ENCODE data around the gene PKNOX1.
"Not testable (repeated sequence)": the region's sequence is repeated elsewhere in the genome, so short reads cannot be mapped to it uniquely, and the experiment has no call there.

Gene PKNOX1

GRCh38 chr21:43045876-43046821 lies 71.8 kb downstream of the PKNOX1 start:
- DNase-seq (ENCODE audit: low read depth in 1 of 2, low spot score in 1 of 2); in situ Hi-C loops (cut with HindIII; ENCODE audit: low pct_unique_long_range_greater_than_20kb, low sequenced_read_pairs): not testable (repeated sequence)

GRCh38 chr21:43053112-43053511 lies 78.8 kb downstream of the PKNOX1 start:
- in situ Hi-C loops (cut with HindIII; ENCODE audit: low pct_unique_long_range_greater_than_20kb, low sequenced_read_pairs); DNase-seq (ENCODE audit: low read depth in 1 of 2, low spot score in 1 of 2): not testable (repeated sequence)

- in situ Hi-C loops (cut with HindIII; ENCODE audit: low pct_unique_long_range_greater_than_20kb, low sequenced_read_pairs); DNase-seq (ENCODE audit: low read depth in 1 of 2, low spot score in 1 of 2): not testable (repeated sequence)
These were observed 88.7 kb downstream of the PKNOX1 start for GRCh38 chr21:43062955-43063664.

- in situ Hi-C loops (cut with HindIII; ENCODE audit: low pct_unique_long_range_greater_than_20kb, low sequenced_read_pairs); DNase-seq (ENCODE audit: low read depth in 1 of 2, low spot score in 1 of 2): not testable (repeated sequence)
These were observed 90.0 kb downstream of the PKNOX1 start for GRCh38 chr21:43064265-43064917.

- in situ Hi-C loops (cut with HindIII; ENCODE audit: low pct_unique_long_range_greater_than_20kb, low sequenced_read_pairs); DNase-seq (ENCODE audit: low read depth in 1 of 2, low spot score in 1 of 2): not testable (repeated sequence)
These were observed 91.6 kb downstream of the PKNOX1 start for GRCh38 chr21:43065991-43066390.

- in situ Hi-C loops (cut with HindIII; ENCODE audit: low pct_unique_long_range_greater_than_20kb, low sequenced_read_pairs); DNase-seq (ENCODE audit: low read depth in 1 of 2, low spot score in 1 of 2): not testable (repeated sequence)
These were observed 92.3 kb downstream of the PKNOX1 start for GRCh38 chr21:43066690-43067089.

GRCh38 chr21:43068065-43068464 lies 93.7 kb downstream of the PKNOX1 start:
- in situ Hi-C loops (cut with HindIII; ENCODE audit: low pct_unique_long_range_greater_than_20kb, low sequenced_read_pairs); DNase-seq (ENCODE audit: low read depth in 1 of 2, low spot score in 1 of 2): not testable (repeated sequence)

- in situ Hi-C loops (cut with HindIII; ENCODE audit: low pct_unique_long_range_greater_than_20kb, low sequenced_read_pairs); DNase-seq (ENCODE audit: low read depth in 1 of 2, low spot score in 1 of 2): not testable (repeated sequence)
These were observed 95.3 kb downstream of the PKNOX1 start for GRCh38 chr21:43069682-43070081.

GRCh38 chr21:43072742-43073141 lies 98.4 kb downstream of the PKNOX1 start:
- in situ Hi-C loops (cut with HindIII; ENCODE audit: low pct_unique_long_range_greater_than_20kb, low sequenced_read_pairs); DNase-seq (ENCODE audit: low read depth in 1 of 2, low spot score in 1 of 2): not testable (repeated sequence)

GRCh38 chr21:43074401-43075169 lies 100.2 kb downstream of the PKNOX1 start:
- in situ Hi-C loops (cut with HindIII; ENCODE audit: low pct_unique_long_range_greater_than_20kb, low sequenced_read_pairs); DNase-seq (ENCODE audit: low read depth in 1 of 2, low spot score in 1 of 2): not testable (repeated sequence)

GRCh38 chr21:43075170-43076022 lies 101.0 kb downstream of the PKNOX1 start, which contains the start of gene CBS:
CBS (minus strand) TSS chr21:43075835; CDS start chr21:43072193, 3,642 bp downstream.
- in situ Hi-C loops (cut with HindIII; ENCODE audit: low pct_unique_long_range_greater_than_20kb, low sequenced_read_pairs); DNase-seq (ENCODE audit: low read depth in 1 of 2, low spot score in 1 of 2): not testable (repeated sequence)

GRCh38 chr21:43076023-43076637 lies 101.8 kb downstream of the PKNOX1 start:
- DNase-seq (ENCODE audit: low read depth in 1 of 2, low spot score in 1 of 2); in situ Hi-C loops (cut with HindIII; ENCODE audit: low pct_unique_long_range_greater_than_20kb, low sequenced_read_pairs): not testable (repeated sequence)

GRCh38 chr21:43076643-43077042 lies 102.3 kb downstream of the PKNOX1 start:
- in situ Hi-C loops (cut with HindIII; ENCODE audit: low pct_unique_long_range_greater_than_20kb, low sequenced_read_pairs): not testable (repeated sequence)

GRCh38 chr21:43082587-43083300 lies 108.4 kb downstream of the PKNOX1 start:
- DNase-seq (ENCODE audit: low read depth in 1 of 2, low spot score in 1 of 2); in situ Hi-C loops (cut with HindIII; ENCODE audit: low pct_unique_long_range_greater_than_20kb, low sequenced_read_pairs): not testable (repeated sequence)

More at GRCh38 chr21:43076643-43077042, 102.3 kb downstream of the PKNOX1 start:
- DNase-seq (ENCODE audit: low read depth in 1 of 2, low spot score in 1 of 2): not testable (repeated sequence)
